ENCODE data around the gene CYP24A1. TPM values are rescaled to one million over a fixed set of nuclear protein-coding genes. Genes with fewer than 3 reads are reported as not detected.
A peak's percentile ranks its signal among the peaks of the same experiment; 100 is the strongest.
"Not testable (repeated sequence)": the region's sequence is repeated elsewhere in the genome, so short reads cannot be mapped to it uniquely, and the experiment has no call there.

CYP24A1 gene
- total RNA-seq, 1 experiment from 2014 or later, result 39.6 TPM

DNA sequence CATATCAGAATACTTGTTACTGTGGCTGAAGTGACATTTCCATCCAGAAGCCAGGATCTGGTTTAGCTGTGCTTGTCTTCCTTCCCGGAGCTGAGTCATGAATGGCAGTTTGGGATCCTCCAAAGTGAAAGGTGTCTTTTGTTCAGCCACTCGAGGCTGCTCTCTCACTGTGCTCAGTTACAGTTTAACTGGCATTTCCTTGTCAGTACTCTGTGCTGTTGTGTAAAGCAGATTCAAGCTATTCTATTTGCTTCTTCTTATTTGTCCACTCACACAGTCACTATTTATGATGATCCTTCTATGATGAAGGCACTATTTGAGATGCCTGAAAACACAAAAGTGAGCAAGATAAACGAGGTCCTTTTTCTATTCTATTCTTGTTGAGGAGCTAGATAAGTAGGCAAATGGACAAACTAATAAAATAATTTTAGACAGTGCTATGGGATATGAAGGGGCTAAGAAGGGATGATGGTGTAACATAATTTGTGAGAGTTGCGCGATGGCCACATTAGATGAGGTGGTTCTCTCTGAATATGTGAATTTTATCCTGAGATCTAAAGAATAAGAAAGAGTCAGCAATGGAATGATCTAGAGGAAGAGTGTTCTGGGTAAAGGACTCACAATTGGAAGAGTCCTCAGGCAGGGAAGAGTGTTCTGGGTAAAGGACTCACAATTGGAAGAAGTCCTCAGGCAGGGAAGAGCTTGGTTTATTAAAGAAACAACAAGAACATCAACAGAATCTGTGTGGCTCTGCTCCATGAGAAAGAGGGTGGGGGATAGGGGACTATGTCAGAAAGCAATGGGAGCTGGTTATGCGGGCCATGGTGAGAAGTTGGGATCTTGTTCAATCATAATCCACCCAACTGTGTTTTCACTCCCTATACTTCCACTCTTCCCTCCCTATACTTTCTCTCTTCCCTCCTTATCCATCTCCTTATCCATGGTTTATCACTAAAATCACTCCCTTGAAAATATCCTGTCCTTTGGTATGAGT lies 40.1 kb downstream of the CYP24A1 start:
- peak; percentile 91 for DNase-seq (ENCODE audit: low read depth)

DNA sequence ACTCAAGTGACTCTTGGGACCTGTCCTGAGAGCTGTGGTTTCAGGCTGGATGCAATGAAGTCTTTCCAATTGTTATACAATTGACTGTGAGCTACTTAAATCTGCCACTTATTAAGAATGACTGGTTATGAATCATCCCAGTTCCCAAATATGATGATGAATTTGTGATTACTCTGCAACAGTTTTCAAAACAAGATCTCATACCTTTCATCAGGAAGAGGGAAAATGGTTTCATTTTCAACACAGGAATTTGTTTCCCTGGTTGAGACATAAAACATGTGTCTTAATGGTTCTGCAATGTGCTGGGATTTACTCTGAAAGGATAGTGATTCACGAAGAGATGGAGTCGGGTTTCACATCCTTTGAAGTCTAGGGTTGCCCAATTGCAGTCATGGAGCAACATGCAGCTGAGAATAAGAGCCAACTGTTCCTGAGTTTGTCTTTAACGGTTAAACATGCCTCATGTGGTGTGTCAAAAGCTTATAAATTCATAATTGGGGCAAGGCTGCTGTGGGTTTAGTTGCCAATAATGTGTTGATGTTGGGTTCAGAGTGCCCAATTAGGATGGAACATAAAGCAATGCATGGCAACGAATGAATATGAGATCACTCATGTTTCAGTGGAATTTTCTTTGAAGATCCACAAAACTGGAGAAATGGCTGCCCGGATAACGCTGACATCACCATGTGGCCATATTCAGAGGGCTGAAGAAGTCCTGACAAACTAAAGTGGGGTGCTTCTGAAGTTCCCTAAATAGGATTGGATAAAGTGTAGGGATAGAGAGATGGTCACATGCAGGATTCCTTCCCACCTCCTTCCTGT lies 41.0 kb downstream of the CYP24A1 start:
- DNase-seq (ENCODE audit: low read depth), result peak; percentile 100

DNA sequence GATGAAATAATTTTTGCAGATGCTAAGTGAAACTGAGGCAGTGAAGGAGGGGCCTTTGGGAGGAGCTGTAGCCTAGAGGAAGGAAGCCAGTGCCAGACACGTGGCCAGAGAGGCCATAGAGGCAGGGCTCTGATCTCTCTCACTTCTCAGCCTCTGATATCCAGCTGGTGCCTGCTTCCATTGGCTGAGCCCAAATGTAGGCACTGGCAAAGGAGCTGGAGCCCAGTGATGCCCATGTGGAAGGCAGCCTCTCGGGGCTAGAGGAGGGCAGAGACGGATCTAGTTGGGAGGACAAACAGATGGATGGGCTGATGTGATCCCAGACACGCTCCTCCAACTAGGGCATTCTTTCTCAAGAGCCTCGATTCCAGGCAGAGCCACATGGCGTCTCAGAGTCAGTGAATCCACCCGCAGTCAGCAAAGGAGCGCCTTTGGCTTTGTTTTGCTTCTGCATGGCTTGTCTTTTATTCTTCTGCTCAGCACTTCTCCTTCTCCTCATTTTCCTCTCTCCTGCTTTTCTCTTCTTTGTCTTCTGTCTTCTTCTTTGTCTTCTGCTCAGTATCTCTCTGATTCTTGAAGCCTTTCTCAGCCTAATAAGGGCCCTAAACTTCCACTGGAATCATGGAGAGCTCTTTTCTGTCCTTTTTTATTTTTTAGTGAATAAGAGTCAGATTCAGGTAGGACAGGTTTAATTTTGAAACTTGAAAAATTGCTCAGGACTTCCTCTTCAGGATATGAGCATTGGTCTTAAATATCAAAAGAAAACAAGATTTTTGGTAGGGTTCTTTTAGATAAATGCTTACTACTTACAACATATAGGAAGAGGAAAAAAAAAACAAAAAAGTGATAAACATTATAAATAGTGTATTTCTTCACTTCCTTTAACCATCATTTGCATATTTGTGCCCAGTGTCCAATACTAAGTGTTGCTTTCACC lies 41.8 kb downstream of the CYP24A1 start:
- DNase-seq (ENCODE audit: low read depth), result no peak

DNA sequence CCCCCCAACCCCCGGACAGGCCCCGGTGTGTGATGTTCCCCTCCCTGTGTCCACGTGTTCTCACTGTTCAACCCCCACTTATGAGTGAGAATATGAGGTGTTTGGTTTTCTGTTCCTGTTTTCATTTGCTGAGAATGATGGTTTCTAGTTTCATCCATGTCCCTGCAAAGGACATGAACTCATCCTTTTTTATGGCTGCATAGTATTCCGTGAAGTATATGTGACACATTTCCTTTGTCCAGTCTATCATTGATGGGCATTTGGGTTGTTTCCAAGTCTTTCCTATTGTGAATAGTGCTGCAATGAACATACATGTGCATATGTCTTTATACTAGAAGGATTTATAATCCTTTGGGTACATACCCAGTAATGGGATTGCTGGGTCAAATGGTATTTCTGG lies 42.7 kb downstream of the CYP24A1 start:
- DNase-seq (ENCODE audit: low read depth), result not testable (repeated sequence)

- DNase-seq (ENCODE audit: low read depth), result no peak
Measured at GRCh38 chr20:54129350-54129749, 44.4 kb downstream of the CYP24A1 start.

- DNase-seq (ENCODE audit: low read depth), result no peak
Measured at GRCh38 chr20:54127855-54128574, 45.8 kb downstream of the CYP24A1 start.

DNA sequence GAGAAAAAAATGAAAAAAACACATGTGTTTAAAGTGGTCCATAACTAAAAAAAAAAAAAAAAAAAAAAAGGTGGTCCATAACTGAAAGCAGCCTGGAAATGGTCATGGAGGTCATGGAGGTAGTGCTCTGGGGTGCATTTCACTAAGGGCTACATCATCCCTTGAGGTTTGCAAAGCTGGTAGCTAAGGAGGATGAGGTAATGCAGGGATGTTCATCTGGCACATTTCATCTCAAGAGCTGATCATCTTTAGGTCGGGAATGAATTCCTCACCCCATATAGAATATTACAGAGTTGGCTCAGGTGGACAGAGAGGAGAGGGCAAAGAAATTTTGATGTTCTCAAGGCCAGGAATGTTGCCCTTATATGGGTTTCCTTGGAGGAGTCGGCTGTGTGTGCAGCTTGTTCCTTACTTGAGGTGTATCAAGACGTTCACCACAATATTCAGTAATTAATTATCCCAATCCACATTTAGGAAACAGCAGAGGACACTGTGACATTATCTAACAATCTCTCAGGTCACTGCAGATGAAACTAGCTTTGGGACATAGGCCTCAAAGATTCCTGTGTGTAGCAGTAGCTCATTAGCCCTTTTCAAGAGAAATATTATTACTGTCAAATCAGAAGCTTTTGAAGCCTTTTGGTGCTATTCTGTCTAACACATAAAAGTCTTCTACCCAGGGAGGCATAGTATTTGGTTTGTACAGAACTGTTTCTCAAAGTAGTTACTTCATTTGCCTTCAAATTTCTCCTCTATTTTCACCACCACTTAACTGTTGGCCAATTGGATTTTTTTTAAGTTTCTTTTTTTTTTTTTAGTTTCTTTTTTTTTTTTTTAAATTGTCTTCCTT lies 46.8 kb downstream of the CYP24A1 start:
- peak; percentile 50 for DNase-seq (ENCODE audit: low read depth)

DNA sequence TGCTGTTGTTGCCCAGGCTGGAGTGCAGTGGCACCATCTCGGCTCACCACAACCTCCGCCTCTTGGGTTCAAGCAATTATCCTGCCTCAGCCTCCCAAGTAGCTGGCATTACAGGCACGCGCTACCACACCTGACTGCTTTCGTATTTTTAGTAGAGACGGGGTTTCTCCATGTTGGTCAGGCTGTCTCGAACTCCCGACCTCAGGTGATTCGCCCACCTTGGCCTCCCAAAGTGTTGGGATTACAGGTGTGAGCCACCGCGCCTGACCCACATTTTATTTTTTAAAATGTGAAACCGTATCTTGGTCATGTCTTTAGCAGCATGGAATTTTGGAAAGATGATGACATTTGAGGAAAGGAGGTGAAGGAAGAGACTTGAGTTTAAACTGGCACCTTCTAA lies 47.5 kb downstream of the CYP24A1 start:
- not testable (repeated sequence) for DNase-seq (ENCODE audit: low read depth)

GRCh38 chr20:54123587-54124180 lies 50.1 kb downstream of the CYP24A1 start:
- DNase-seq (ENCODE audit: low read depth), result peak; percentile 100

- no peak for DNase-seq (ENCODE audit: low read depth)
Measured at GRCh38 chr20:54122681-54123586, 50.9 kb downstream of the CYP24A1 start.

DNA sequence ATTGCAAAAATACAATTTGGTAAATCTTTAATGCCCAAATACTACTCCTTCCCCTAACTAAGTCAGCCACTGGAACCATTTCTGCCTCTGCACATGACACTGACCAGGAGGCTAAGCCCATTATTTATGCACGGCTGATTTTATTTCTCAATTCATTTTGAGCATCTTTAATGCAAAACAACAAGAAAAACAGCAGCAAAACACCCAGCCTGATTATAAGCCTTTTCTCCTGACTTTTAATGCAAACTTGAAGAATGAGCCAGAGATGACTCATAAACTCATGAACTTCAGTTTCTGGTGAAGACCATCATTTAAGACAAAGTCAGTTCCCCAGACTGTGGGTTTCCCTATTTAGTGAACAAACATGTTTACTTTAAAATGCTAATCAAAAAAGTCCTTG lies 51.6 kb downstream of the CYP24A1 start:
- DNase-seq (ENCODE audit: low read depth), result peak; percentile 91

GRCh38 chr20:54119744-54120143 lies 54.0 kb downstream of the CYP24A1 start:
- DNase-seq (ENCODE audit: low read depth), result no peak

GRCh38 chr20:54118220-54119001 lies 55.4 kb downstream of the CYP24A1 start:
- DNase-seq (ENCODE audit: low read depth), result no peak

- no peak for DNase-seq (ENCODE audit: low read depth)
Measured at GRCh38 chr20:54116550-54117235, 57.1 kb downstream of the CYP24A1 start.

GRCh38 chr20:54115172-54115854 lies 58.5 kb downstream of the CYP24A1 start:
- no peak for DNase-seq (ENCODE audit: low read depth)

- DNase-seq (ENCODE audit: low read depth), result no peak
Measured at GRCh38 chr20:54114109-54114508, 59.7 kb downstream of the CYP24A1 start.
